HEK293 (cell line): ENCODE data around the gene LRRC37A.
"Not testable (repeated sequence)": the region's sequence is repeated elsewhere in the genome, so short reads cannot be mapped to it uniquely, and the experiment has no call there.

Source experiments
- AEBP2 ChIP-seq: fragments of 450-650 bp; formaldehyde crosslinking; IDR thresholded peaks from 2 replicates; pipeline ENCODE4 v1.5.1; 2016; ENCODE audit warnings: missing biosample characterization, missing genetic modification characterization, borderline replicate concordance
- ATF2 ChIP-seq: fragments of 450-650 bp; formaldehyde crosslinking; IDR thresholded peaks from 2 replicates; pipeline ENCODE4 v1.5.1; 2016; ENCODE audit warnings: missing biosample characterization, missing genetic modification characterization, low read depth
- PBX3 ChIP-seq: sonication (generic); formaldehyde crosslinking; IDR thresholded peaks from 2 replicates; pipeline ENCODE4 v1.8.1; 2022; ENCODE audit warnings: mild to moderate bottlenecking, moderate library complexity, missing genetic modification reagents
- SP2 ChIP-seq: fragments of 450-650 bp; formaldehyde crosslinking; IDR thresholded peaks from 2 replicates; pipeline ENCODE4 v1.5.1; 2016; ENCODE audit warnings: missing biosample characterization, missing genetic modification characterization
- ZNF121 ChIP-seq: fragments of 450-650 bp; formaldehyde crosslinking; IDR thresholded peaks from 2 replicates; pipeline ENCODE4 v1.5.1; 2016; ENCODE audit warnings: missing biosample characterization, missing genetic modification characterization
- ZNF274 ChIP-seq, 2 experiments: fragments of 200-500 bp in 1 of 2; fragments of 450-650 bp in 1 of 2; sonication (Bioruptor generic) in 1 of 2; formaldehyde crosslinking in 1 of 2; IDR thresholded peaks; 2 replicates each; pipeline versions ENCODE4 v1.5.1 to v1.6.1; 2014 to 2016; ENCODE audit warnings: borderline replicate concordance in 1 of 2, inconsistent platforms in 1 of 2, low read length in 1 of 2, missing biosample characterization in 1 of 2, missing genetic modification characterization in 1 of 2
- ZNF571 ChIP-seq: fragments of 450-650 bp; formaldehyde crosslinking; IDR thresholded peaks from 2 replicates; pipeline ENCODE4 v1.5.0; 2017; ENCODE audit warnings: missing biosample characterization, missing genetic modification characterization
- ZNF664 ChIP-seq: fragments of 450-650 bp; formaldehyde crosslinking; IDR thresholded peaks from 2 replicates; pipeline ENCODE4 v1.5.1; 2016; ENCODE audit warnings: missing biosample characterization, missing genetic modification characterization
- ZNF777 ChIP-seq: fragments of 450-650 bp; formaldehyde crosslinking; IDR thresholded peaks from 2 replicates; pipeline ENCODE4 v1.5.1; 2017; ENCODE audit warnings: missing biosample characterization, missing genetic modification characterization, borderline replicate concordance
- ZNF792 ChIP-seq: fragments of 450-650 bp; formaldehyde crosslinking; IDR thresholded peaks from 2 replicates; pipeline ENCODE4 v1.5.1; 2016; ENCODE audit warnings: missing biosample characterization, missing genetic modification characterization
- TF ChIP-seq, protein P1 (sequence below): fragments of 450-650 bp; formaldehyde crosslinking; IDR thresholded peaks from 2 replicates; pipeline ENCODE4 v1.5.1; 2016; ENCODE audit warnings: missing biosample characterization, missing genetic modification characterization

DNA sequence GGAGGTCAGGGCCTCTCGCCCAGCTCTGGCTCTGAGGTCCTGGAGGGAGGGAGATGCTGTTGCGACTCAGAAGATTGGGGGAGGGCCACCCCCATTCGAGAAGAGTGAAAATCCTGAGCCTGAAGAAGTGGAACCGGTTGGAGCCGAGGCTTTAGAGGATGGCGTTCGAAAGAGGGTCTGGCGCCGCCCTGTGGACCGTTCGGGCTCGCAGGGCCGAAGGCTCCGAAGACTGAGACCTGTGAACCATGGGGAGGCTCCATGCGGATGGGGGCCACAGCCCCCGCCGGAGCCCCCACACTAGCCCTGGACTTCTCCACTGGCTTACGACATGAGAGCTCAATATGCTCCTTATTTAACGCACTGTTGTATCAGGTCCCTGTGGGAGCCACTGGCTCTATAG is 46.3 kb downstream of the LRRC37A start:
- TF ChIP-seq, protein P1, sequence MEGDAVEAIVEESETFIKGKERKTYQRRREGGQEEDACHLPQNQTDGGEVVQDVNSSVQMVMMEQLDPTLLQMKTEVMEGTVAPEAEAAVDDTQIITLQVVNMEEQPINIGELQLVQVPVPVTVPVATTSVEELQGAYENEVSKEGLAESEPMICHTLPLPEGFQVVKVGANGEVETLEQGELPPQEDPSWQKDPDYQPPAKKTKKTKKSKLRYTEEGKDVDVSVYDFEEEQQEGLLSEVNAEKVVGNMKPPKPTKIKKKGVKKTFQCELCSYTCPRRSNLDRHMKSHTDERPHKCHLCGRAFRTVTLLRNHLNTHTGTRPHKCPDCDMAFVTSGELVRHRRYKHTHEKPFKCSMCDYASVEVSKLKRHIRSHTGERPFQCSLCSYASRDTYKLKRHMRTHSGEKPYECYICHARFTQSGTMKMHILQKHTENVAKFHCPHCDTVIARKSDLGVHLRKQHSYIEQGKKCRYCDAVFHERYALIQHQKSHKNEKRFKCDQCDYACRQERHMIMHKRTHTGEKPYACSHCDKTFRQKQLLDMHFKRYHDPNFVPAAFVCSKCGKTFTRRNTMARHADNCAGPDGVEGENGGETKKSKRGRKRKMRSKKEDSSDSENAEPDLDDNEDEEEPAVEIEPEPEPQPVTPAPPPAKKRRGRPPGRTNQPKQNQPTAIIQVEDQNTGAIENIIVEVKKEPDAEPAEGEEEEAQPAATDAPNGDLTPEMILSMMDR (tag by site-specific recombination): not testable (repeated sequence)
- TF ChIP-seq ZNF777 (tag by site-specific recombination); ZNF792 (tag by site-specific recombination); ZNF121 (tag by site-specific recombination); ZNF274 (IDR thresholded peaks at IDR 0.05; ENCODE audit: low read length); ZNF274 (tag by site-specific recombination; IDR thresholded peaks at IDR 0.05; ENCODE audit: borderline replicate concordance); AEBP2 (tag by site-specific recombination); ZNF571 (tag by site-specific recombination); SP2 (tag by site-specific recombination); ZNF664 (tag by site-specific recombination); ATF2; PBX3: not testable (repeated sequence)
